Central memory CD8-positive, alpha-beta T cell (primary cell): ENCODE data around the gene CBR3.

Experiments
- ATAC-seq: fragments of 150-1000 bp; cut with Tn5 transposase; replicated peaks from 2 replicates; pipeline ENCODE4 v1.10.0; 2022; ENCODE audit warnings: mild to moderate bottlenecking, moderate FRiP score, moderate number of reproducible peaks; ENCODE audit not compliant: poor library complexity, severe bottlenecking; ENCODE audit errors: extremely low read depth
- DNase-seq, 2 donors: peaks; one replicate each; pipeline ENCODE4 v3.0.0; 2021; ENCODE audit warnings: low spot score in 2 of 2
- H3K27ac Mint-ChIP-seq: one replicate; pipeline ENCODE4 v1.8.0; 2022; ENCODE audit warnings: low read depth, mild to moderate bottlenecking, moderate library complexity, mixed read lengths
- H3K27me3 Mint-ChIP-seq: one replicate; pipeline ENCODE4 v1.8.0; 2022; ENCODE audit warnings: mixed read lengths
- H3K36me3 Mint-ChIP-seq: one replicate; pipeline ENCODE4 v1.8.0; 2022; ENCODE audit warnings: mild to moderate bottlenecking, moderate library complexity, mixed read lengths; ENCODE audit not compliant: insufficient read depth
- H3K4me1 Mint-ChIP-seq: one replicate; pipeline ENCODE4 v1.8.0; 2022; ENCODE audit warnings: mixed read lengths
- H3K4me3 Mint-ChIP-seq: one replicate; pipeline ENCODE4 v1.8.0; 2022; ENCODE audit warnings: mild to moderate bottlenecking, moderate library complexity, mixed read lengths
- H3K9me3 Mint-ChIP-seq: one replicate; pipeline ENCODE4 v1.8.0; 2022; ENCODE audit warnings: mixed read lengths

The CBR3 gene

GRCh38 chr21:36148886-36149285, 14.0 kb downstream of the CBR3 start:
- no peak overlapping the region for H3K4me3 Mint-ChIP-seq

GRCh38 chr21:36149788-36150711, 15.2 kb downstream of the CBR3 start:
- DNase-seq (no peak), ATAC-seq (peak; percentile 55)
- H3K27me3 Mint-ChIP-seq: no peaks in the 10 kb centered on the region
- H3K27ac Mint-ChIP-seq: no peak overlapping the region
- H3K4me3 Mint-ChIP-seq: no peak overlapping the region
- H3K4me1 Mint-ChIP-seq: peaks cover 19% of the 10 kb centered on the region
- no peaks in the 10 kb centered on the region for H3K9me3 Mint-ChIP-seq
- peaks cover 2% of the 10 kb centered on the region for H3K36me3 Mint-ChIP-seq

More at GRCh38 chr21:36148886-36149285, 14.0 kb downstream of the CBR3 start:
- no peak for DNase-seq
- Mint-ChIP-seq H3K4me1 (peaks cover 19% of the 10 kb centered on the region), H3K27me3 (no peaks in the 10 kb centered on the region), H3K36me3 (peaks cover 4% of the 10 kb centered on the region), H3K9me3 (no peaks in the 10 kb centered on the region), H3K27ac (no peak overlapping the region)
- no peak for ATAC-seq

- H3K4me1 Mint-ChIP-seq: peaks cover 22% of the 10 kb centered on the region
- H3K27ac Mint-ChIP-seq: no peak overlapping the region
- DNase-seq (peak in 1 of 2 donors; percentile 27), ATAC-seq (no peak)
- H3K4me3 Mint-ChIP-seq: peak overlapping the region; percentile 79
- H3K36me3 Mint-ChIP-seq: peaks cover 5% of the 10 kb centered on the region
- no peaks in the 10 kb centered on the region for H3K27me3 Mint-ChIP-seq
- H3K9me3 Mint-ChIP-seq: no peaks in the 10 kb centered on the region
These were observed 20.9 kb downstream of the CBR3 start for GRCh38 chr21:36155603-36156338.

- H3K36me3 Mint-ChIP-seq: peaks cover 5% of the 10 kb centered on the region
- no peaks in the 10 kb centered on the region for H3K9me3 Mint-ChIP-seq
- H3K27ac Mint-ChIP-seq: no peak overlapping the region
- peak overlapping the region; percentile 79 for H3K4me3 Mint-ChIP-seq
- DNase-seq (peak; percentile 100), ATAC-seq (peak; percentile 87)
- peaks cover 25% of the 10 kb centered on the region for H3K4me1 Mint-ChIP-seq
- no peaks in the 10 kb centered on the region for H3K27me3 Mint-ChIP-seq
These were observed 21.5 kb downstream of the CBR3 start for GRCh38 chr21:36156339-36156814.

GRCh38 chr21:36156815-36157670, 22.2 kb downstream of the CBR3 start, which contains the start of gene DOP1B:
Gene DOP1B, plus strand, starts transcription at chr21:36156824. Its CDS starts 7,910 bp downstream, at chr21:36164734.
- Mint-ChIP-seq H3K9me3 (no peaks in the 10 kb centered on the region), H3K27ac (no peak within 1 kb of the TSS), H3K36me3 (peaks cover 5% of the 10 kb centered on the region), H3K27me3 (no peaks in the 10 kb centered on the region), H3K4me3 (peak within 1 kb of the TSS; percentile 79), H3K4me1 (peaks cover 25% of the 10 kb centered on the region)
- ATAC-seq (no peak), DNase-seq (no peak)

GRCh38 chr21:36159356-36159921, 24.6 kb downstream of the CBR3 start:
- ATAC-seq: no peak
- H3K9me3 Mint-ChIP-seq: no peaks in the 10 kb centered on the region
- H3K27me3 Mint-ChIP-seq: no peaks in the 10 kb centered on the region
- DNase-seq: no peak
- peaks cover 6% of the 10 kb centered on the region for H3K36me3 Mint-ChIP-seq
- H3K27ac Mint-ChIP-seq: no peak overlapping the region
- H3K4me1 Mint-ChIP-seq: peaks cover 21% of the 10 kb centered on the region
- H3K4me3 Mint-ChIP-seq: no peak overlapping the region

GRCh38 chr21:36160850-36161178, 25.9 kb downstream of the CBR3 start:
- Mint-ChIP-seq H3K4me1 (peaks cover 21% of the 10 kb centered on the region), H3K36me3 (peaks cover 8% of the 10 kb centered on the region)

GRCh38 chr21:36162631-36163030, 27.8 kb downstream of the CBR3 start:
- no peak overlapping the region for H3K4me3 Mint-ChIP-seq
- H3K36me3 Mint-ChIP-seq: peaks cover 10% of the 10 kb centered on the region
- no peak overlapping the region for H3K27ac Mint-ChIP-seq
- H3K4me1 Mint-ChIP-seq: peaks cover 21% of the 10 kb centered on the region
- no peak for ATAC-seq
- H3K27me3 Mint-ChIP-seq: no peaks in the 10 kb centered on the region
- no peaks in the 10 kb centered on the region for H3K9me3 Mint-ChIP-seq
- no peak for DNase-seq

More at GRCh38 chr21:36160850-36161178, 25.9 kb downstream of the CBR3 start:
- Mint-ChIP-seq H3K9me3 (no peaks in the 10 kb centered on the region), H3K4me3 (no peak overlapping the region), H3K27me3 (no peaks in the 10 kb centered on the region), H3K27ac (no peak overlapping the region)
- no peak for DNase-seq
- no peak for ATAC-seq

- Mint-ChIP-seq H3K4me3 (no peak overlapping the region), H3K4me1 (peaks cover 15% of the 10 kb centered on the region), H3K27ac (no peak overlapping the region), H3K36me3 (peaks cover 17% of the 10 kb centered on the region), H3K9me3 (no peaks in the 10 kb centered on the region), H3K27me3 (no peaks in the 10 kb centered on the region)
- ATAC-seq (no peak), DNase-seq (no peak)
These were observed 29.2 kb downstream of the CBR3 start for GRCh38 chr21:36163750-36164741.

- DNase-seq (no peak), ATAC-seq (no peak)
- Mint-ChIP-seq H3K4me3 (no peak overlapping the region), H3K27me3 (no peaks in the 10 kb centered on the region), H3K27ac (no peak overlapping the region), H3K4me1 (peaks cover 5% of the 10 kb centered on the region), H3K36me3 (peaks cover 18% of the 10 kb centered on the region), H3K9me3 (no peaks in the 10 kb centered on the region)
These were observed 30.5 kb downstream of the CBR3 start for GRCh38 chr21:36165356-36165755.

GRCh38 chr21:36166705-36167104, 31.8 kb downstream of the CBR3 start:
- H3K36me3 Mint-ChIP-seq: peaks cover 19% of the 10 kb centered on the region
- H3K27me3 Mint-ChIP-seq: no peaks in the 10 kb centered on the region
- no peak for DNase-seq
- peaks cover 3% of the 10 kb centered on the region for H3K4me1 Mint-ChIP-seq
- H3K27ac Mint-ChIP-seq: no peak overlapping the region
- H3K4me3 Mint-ChIP-seq: no peak overlapping the region
- no peaks in the 10 kb centered on the region for H3K9me3 Mint-ChIP-seq
- ATAC-seq: no peak
